B cell (primary cell): ENCODE data around the gene PRUNE2. TPM values are rescaled to one million over a fixed set of nuclear protein-coding genes. Genes with fewer than 3 reads are reported as not detected.

Source experiments
- ATAC-seq: fragments of 200-7000 bp; cut with Tn5 transposase; one replicate; pipeline ENCODE4 v1.10.0; 2021; ENCODE audit warnings: low read depth, mild to moderate bottlenecking, moderate number of reproducible peaks, moderate library complexity
- CTCF ChIA-PET: fragments of 350-600 bp; sonication (Branson Sonifier 250); formaldehyde crosslinking; loops from one replicate; lab custom pipeline; 2021; ENCODE audit warnings: antibody characterized with exemption, inconsistent platforms; lab: Charles Lee
- POLR2A ChIA-PET: fragments of 350-600 bp; sonication (Branson Sonifier 250); formaldehyde crosslinking; loops from one replicate; lab custom pipeline; 2021; ENCODE audit warnings: antibody characterized with exemption; lab: Charles Lee
- DNase-seq: peaks from one replicate; pipeline ENCODE4 v3.0.0; 2013
- H2AFZ ChIP-seq: 2 replicates; pipeline ENCODE4 v1.6.1; 2012; ENCODE audit warnings: mild to moderate bottlenecking, low read depth, low read length; ENCODE audit not compliant: insufficient read depth, poor library complexity, severe bottlenecking
- H3K27ac ChIP-seq, 2 donors: 1 replicate in 1 of 2; 2 replicates in 1 of 2; pipeline ENCODE4 v1.5.1; 2012 to 2013; ENCODE audit warnings: low read length in 2 of 2, mild to moderate bottlenecking in 2 of 2, moderate library complexity in 1 of 2
- H3K27me3 ChIP-seq, 4 experiments: fragments of 200-600 bp in 1 of 4; sonication (generic) in 1 of 4; replicated peaks in 1 of 4; 1 replicate in 2 of 4; 2 replicates in 2 of 4; pipeline versions ENCODE4 v1.6.1 to v1.7.0; 2013 to 2016; ENCODE audit warnings: low read length in 3 of 4, mild to moderate bottlenecking in 2 of 4, mixed read lengths in 1 of 4, moderate library complexity in 1 of 4; ENCODE audit not compliant: insufficient read depth in 4 of 4, control insufficient read depth in 3 of 4; ENCODE audit errors: control extremely low read depth in 1 of 4
- H3K36me3 ChIP-seq, 2 experiments: replicated peaks in 1 of 2; 1 replicate in 1 of 2; 2 replicates in 1 of 2; pipeline versions ENCODE4 v1.6.1 to v1.7.1; 2013; ENCODE audit warnings: low read length in 1 of 2; ENCODE audit not compliant: insufficient read depth in 2 of 2, control insufficient read depth in 1 of 2; ENCODE audit errors: control extremely low read depth in 1 of 2, extremely low read depth in 1 of 2
- H3K4me1 ChIP-seq, 2 donors: fragments of 200-600 bp in 1 of 2; sonication (generic) in 1 of 2; 1 replicate in 1 of 2; 2 replicates in 1 of 2; pipeline versions ENCODE4 v1.5.1 to v1.6.1; 2013 to 2017; ENCODE audit warnings: low read length in 2 of 2; ENCODE audit not compliant: control insufficient read depth in 2 of 2, insufficient read depth in 2 of 2
- H3K4me2 ChIP-seq: replicated peaks from 2 replicates; pipeline ENCODE3; 2012; ENCODE audit warnings: mild to moderate bottlenecking, low read depth, low read length; ENCODE audit not compliant: poor library complexity, severe bottlenecking
- H3K4me3 ChIP-seq, 5 experiments: fragments of 200-600 bp in 1 of 5; sonication (generic) in 1 of 5; 1 replicate in 3 of 5; 2 replicates in 2 of 5; pipeline versions ENCODE4 v1.5.1 to v1.7.0; 2011 to 2016; ENCODE audit warnings: low read length in 4 of 5, mild to moderate bottlenecking in 4 of 5, low read depth in 2 of 5, control low read depth in 1 of 5, moderate library complexity in 1 of 5; ENCODE audit not compliant: insufficient read depth in 1 of 5; ENCODE audit errors: control extremely low read depth in 1 of 5, extremely low read depth in 1 of 5
- H3K79me2 ChIP-seq: fragments of 200-600 bp; sonication (generic); one replicate; pipeline ENCODE4 v1.6.0; 2016; ENCODE audit warnings: low read length; ENCODE audit not compliant: control insufficient read depth, insufficient read depth
- H3K9ac ChIP-seq: fragments of 200-600 bp; sonication (generic); 2 replicates; pipeline ENCODE4 v1.6.1; 2017; ENCODE audit warnings: mild to moderate bottlenecking, low read length, moderate library complexity
- H3K9me3 ChIP-seq, 3 donors: one replicate each; pipeline versions ENCODE4 v1.6.1 to v1.7.1; 2013; ENCODE audit warnings: low read length in 2 of 3; ENCODE audit not compliant: control insufficient read depth in 2 of 3, insufficient read depth in 1 of 3; ENCODE audit errors: control extremely low read depth in 1 of 3
- H4K20me1 ChIP-seq: 2 replicates; pipeline ENCODE4 v1.6.0; 2012; ENCODE audit warnings: mild to moderate bottlenecking, low read length; ENCODE audit not compliant: insufficient read depth, control insufficient read depth, poor library complexity, severe bottlenecking
- H3K27ac Mint-ChIP-seq: one replicate; pipeline ENCODE4 v1.8.0; 2021; ENCODE audit warnings: mixed read lengths
- H3K27me3 Mint-ChIP-seq: one replicate; pipeline ENCODE4 v1.8.0; 2021; ENCODE audit warnings: mixed read lengths
- H3K4me1 Mint-ChIP-seq: one replicate; pipeline ENCODE4 v1.8.0; 2021; ENCODE audit warnings: mixed read lengths
- H3K4me3 Mint-ChIP-seq: one replicate; pipeline ENCODE4 v1.8.0; 2021; ENCODE audit warnings: mixed read lengths
- H3K9me3 Mint-ChIP-seq: one replicate; pipeline ENCODE4 v1.8.0; 2022; ENCODE audit warnings: mixed read lengths; ENCODE audit not compliant: insufficient read depth
- CTCF ChIP-seq: fragments of 200-600 bp; IDR thresholded peaks from one replicate; pipeline ENCODE4 v1.8.0; 2022; ENCODE audit warnings: antibody characterized with exemption, mild to moderate bottlenecking
- EZH2 ChIP-seq: IDR thresholded peaks from 2 replicates; pipeline ENCODE4 v1.6.1; 2012; ENCODE audit warnings: borderline replicate concordance, low read depth, mild to moderate bottlenecking, moderate library complexity, low read length; ENCODE audit not compliant: insufficient read depth, poor library complexity, severe bottlenecking
- WGBS: methylation state at CpG from one replicate; pipeline ENCODE4 v1.1.5; 2013; ENCODE audit warnings: missing lambda C conversion rate; ENCODE audit not compliant: insufficient coverage; 5-methylcytosine and 5-hydroxymethylcytosine counted together
- intact Hi-C: fragments of 100-400 bp; cut with micrococcal nuclease; formaldehyde crosslinking; loops from one replicate; pipeline ENCODE4 v1.10.0; 2022
- polyA plus RNA-seq: library from polyadenylated mRNA; depleted of rRNA; stranded (reverse); fragments of >200 nt; gene quantifications from 2 replicates; pipeline ENCODE4 v1.2.3, GENCODE V29; 2012
- total RNA-seq, 2 donors: library from RNA; stranded (reverse); fragments of 120-200 nt in 1 of 2; gene quantifications; 1 replicate in 1 of 2; 2 replicates in 1 of 2; pipeline versions ENCODE4 v1.2.3 to v1.2.4, GENCODE V29; 2013 to 2022

The PRUNE2 gene
- total and polyA plus RNA-seq, 2 donors (not counting 1 experiment from before 2014, with no cell fraction given) = 0.12 TPM; not detected in 1

- Mint-ChIP-seq H3K27me3 (peaks cover 37% of the 10 kb centered on the region), H3K27ac (no peak overlapping the region), H3K4me3 (no peak overlapping the region), H3K4me1 (peaks cover 7% of the 10 kb centered on the region), H3K9me3 (no peaks in the 10 kb centered on the region)
- peaks cover 4 to 6% of the 10 kb centered on the region in 2 donors for H3K4me1 ChIP-seq
- no peak overlapping the region for H3K4me3 ChIP-seq
- H3K79me2 ChIP-seq = no peaks in the 10 kb centered on the region
- WGBS = 97% methylated on average over 4 of the region's 4 CpGs
- TF ChIP-seq CTCF (no peak), EZH2 (no peak)
- no peak overlapping the region for H3K9ac ChIP-seq
- H3K4me2 ChIP-seq = no peak overlapping the region
- no peaks in the 10 kb centered on the region for H3K9me3 ChIP-seq
- ATAC-seq = no peak
- H4K20me1 ChIP-seq = no peaks in the 10 kb centered on the region
- H2AFZ ChIP-seq = no peak overlapping the region
- CTCF ChIA-PET = interaction anchor here (0.6 to 2.9 kb wide), 7 partner anchors 9 to 314 kb away, joined by 3 to 12 read pairs (median 4); no protein-coding TSS in a partner anchor
- H3K36me3 ChIP-seq = no peaks in the 10 kb centered on the region
- no peak overlapping the region for H3K27ac ChIP-seq
- no peak for DNase-seq
- intact Hi-C loops = loop anchor here (5.0 kb wide), 1 partner anchor 44 kb away; no protein-coding TSS in a partner anchor
- POLR2A ChIA-PET = no interaction called here
- peaks cover 0 to 8% (median 3%) of the 10 kb centered on the region in 4 experiments for H3K27me3 ChIP-seq
Observed at GRCh38 chr9:76700916-76701315, 205.0 kb downstream of the PRUNE2 start.

- Mint-ChIP-seq H3K4me1 (peaks cover 7% of the 10 kb centered on the region), H3K27me3 (peaks cover 35% of the 10 kb centered on the region), H3K4me3 (no peak overlapping the region), H3K27ac (no peak overlapping the region), H3K9me3 (no peaks in the 10 kb centered on the region)
- intact Hi-C loops = loop anchor here (5.0 kb wide), 1 partner anchor 43 kb away; no protein-coding TSS in a partner anchor
- CTCF ChIA-PET = interaction anchor here (1.0 to 1.8 kb wide), 3 partner anchors 244 to 253 kb away, joined by 3 to 6 read pairs (median 3); no protein-coding TSS in a partner anchor
- H3K9me3 ChIP-seq = no peaks in the 10 kb centered on the region
- H3K79me2 ChIP-seq = no peaks in the 10 kb centered on the region
- H2AFZ ChIP-seq = no peak overlapping the region
- H4K20me1 ChIP-seq = no peaks in the 10 kb centered on the region
- peaks cover 4 to 5% of the 10 kb centered on the region in 2 donors for H3K4me1 ChIP-seq
- peaks cover 0 to 7% (median 2%) of the 10 kb centered on the region in 4 experiments for H3K27me3 ChIP-seq
- POLR2A ChIA-PET = no interaction called here
- TF ChIP-seq EZH2 (no peak), CTCF (no peak)
- no peak for ATAC-seq
- H3K36me3 ChIP-seq = no peaks in the 10 kb centered on the region
- no peak for DNase-seq
- no peak overlapping the region for H3K4me2 ChIP-seq
- no peak overlapping the region for H3K4me3 ChIP-seq
- H3K9ac ChIP-seq = no peak overlapping the region
- no peak overlapping the region for H3K27ac ChIP-seq
Observed at GRCh38 chr9:76699971-76700370, 205.9 kb downstream of the PRUNE2 start.
